Gastroesophageal sphincter (tissue), 3 donors: ENCODE measurements around the gene MORC4.

Experiments used
- CTCF ChIP-seq, 4 experiments: fragments of 200-600 bp in 2 of 4; fragments of 450-650 bp in 2 of 4; sonication (generic) in 1 of 4; IDR thresholded peaks; one replicate each; pipeline ENCODE4 v1.5.1; 2017 to 2019; ENCODE audit warnings: antibody characterized with exemption in 4 of 4, mild to moderate bottlenecking in 2 of 4, moderate library complexity in 2 of 4
- POLR2A ChIP-seq, 2 donors: fragments of 450-650 bp; IDR thresholded peaks; one replicate each; pipeline ENCODE4 v1.6.1; 2017; ENCODE audit warnings: antibody characterized with exemption in 2 of 2, mild to moderate bottlenecking in 2 of 2, moderate library complexity in 1 of 2

- TF ChIP-seq POLR2A (IDR thresholded peaks at IDR 0.05) (no peak), CTCF (IDR thresholded peaks at IDR 0.05) (no peak)
Measured at GRCh38 chrX:106987488-106987887, 12.5 kb downstream of the MORC4 start.
